NT2/D1 (cell line): Measurements from ENCODE around the gene ATF4.
A peak's percentile ranks its signal among the peaks of the same experiment; 100 is the strongest.
"Not testable (repeated sequence)": the region's sequence is repeated elsewhere in the genome, so short reads cannot be mapped to it uniquely, and the experiment has no call there.

Source experiments
- DNase-seq: peaks from one replicate; pipeline ENCODE4 v3.0.0-alpha.2; 2011; ENCODE audit warnings: low read depth, low spot score
- H3K27me3 ChIP-seq: 2 replicates; pipeline ENCODE4 v1.6.0; 2011; ENCODE audit warnings: mild to moderate bottlenecking; ENCODE audit not compliant: insufficient read length, insufficient read depth
- H3K36me3 ChIP-seq: 2 replicates; pipeline ENCODE4 v1.6.1; 2011; ENCODE audit warnings: mild to moderate bottlenecking, low read length, mixed read lengths; ENCODE audit not compliant: insufficient read depth, insufficient read length
- H3K4me1 ChIP-seq: 2 replicates; pipeline ENCODE4 v1.5.1; 2011; ENCODE audit not compliant: insufficient read depth, insufficient read length
- H3K4me3 ChIP-seq: 2 replicates; pipeline ENCODE4 v1.5.1; 2011; ENCODE audit warnings: low read depth; ENCODE audit not compliant: insufficient read length
- H3K9ac ChIP-seq: 2 replicates; pipeline ENCODE4 v1.6.0; 2011; ENCODE audit warnings: low read depth; ENCODE audit not compliant: insufficient read length
- H3K9me3 ChIP-seq: 2 replicates; pipeline ENCODE4 v1.5.1; 2011; ENCODE audit warnings: mild to moderate bottlenecking, low read length; ENCODE audit not compliant: insufficient read depth
- SUZ12 ChIP-seq: IDR thresholded peaks from 2 replicates; pipeline ENCODE4 v1.6.1; 2011; ENCODE audit not compliant: insufficient read length, insufficient read depth; ENCODE audit errors: extremely low read depth
- YY1 ChIP-seq: IDR thresholded peaks from 2 replicates; pipeline ENCODE4 v1.6.1; 2011; ENCODE audit not compliant: insufficient read length, insufficient read depth
- ZNF274 ChIP-seq: IDR thresholded peaks from 2 replicates; pipeline ENCODE4 v1.6.1; 2011; ENCODE audit warnings: mild to moderate bottlenecking, low read depth, low read length

Gene ATF4

GRCh38 chr22:39514373-39514973 lies 5.9 kb upstream of the ATF4 start:
- Histone ChIP-seq H3K9ac (no peak overlapping the region), H3K9me3 (no peaks in the 10 kb centered on the region), H3K4me1 (peaks cover 3% of the 10 kb centered on the region), H3K36me3 (peaks cover 77% of the 10 kb centered on the region), H3K4me3 (no peak overlapping the region), H3K27me3 (peaks cover 58% of the 10 kb centered on the region)
- no peak for TF ChIP-seq SUZ12
- no peak for TF ChIP-seq ZNF274
- no peak for TF ChIP-seq YY1
- no peak for DNase-seq

GRCh38 chr22:39515266-39516050 lies 4.9 kb upstream of the ATF4 start:
- H3K4me1 ChIP-seq, result peaks cover 3% of the 10 kb centered on the region
- H3K27me3 ChIP-seq, result peaks cover 54% of the 10 kb centered on the region
- TF ChIP-seq SUZ12 (no peak), ZNF274 (no peak), YY1 (no peak)
- H3K9ac ChIP-seq, result no peak overlapping the region
- DNase-seq, result no peak
- H3K9me3 ChIP-seq, result no peaks in the 10 kb centered on the region
- H3K36me3 ChIP-seq, result peaks cover 68% of the 10 kb centered on the region
- H3K4me3 ChIP-seq, result no peak overlapping the region

GRCh38 chr22:39517470-39517869 lies 2.9 kb upstream of the ATF4 start:
- Histone ChIP-seq H3K9me3 (no peaks in the 10 kb centered on the region), H3K27me3 (peaks cover 37% of the 10 kb centered on the region), H3K9ac (no peak overlapping the region), H3K4me1 (peaks cover 3% of the 10 kb centered on the region), H3K36me3 (peaks cover 69% of the 10 kb centered on the region), H3K4me3 (no peak overlapping the region)
- DNase-seq, result no peak
- no peak for TF ChIP-seq YY1
- no peak for TF ChIP-seq ZNF274
- no peak for TF ChIP-seq SUZ12

DNA sequence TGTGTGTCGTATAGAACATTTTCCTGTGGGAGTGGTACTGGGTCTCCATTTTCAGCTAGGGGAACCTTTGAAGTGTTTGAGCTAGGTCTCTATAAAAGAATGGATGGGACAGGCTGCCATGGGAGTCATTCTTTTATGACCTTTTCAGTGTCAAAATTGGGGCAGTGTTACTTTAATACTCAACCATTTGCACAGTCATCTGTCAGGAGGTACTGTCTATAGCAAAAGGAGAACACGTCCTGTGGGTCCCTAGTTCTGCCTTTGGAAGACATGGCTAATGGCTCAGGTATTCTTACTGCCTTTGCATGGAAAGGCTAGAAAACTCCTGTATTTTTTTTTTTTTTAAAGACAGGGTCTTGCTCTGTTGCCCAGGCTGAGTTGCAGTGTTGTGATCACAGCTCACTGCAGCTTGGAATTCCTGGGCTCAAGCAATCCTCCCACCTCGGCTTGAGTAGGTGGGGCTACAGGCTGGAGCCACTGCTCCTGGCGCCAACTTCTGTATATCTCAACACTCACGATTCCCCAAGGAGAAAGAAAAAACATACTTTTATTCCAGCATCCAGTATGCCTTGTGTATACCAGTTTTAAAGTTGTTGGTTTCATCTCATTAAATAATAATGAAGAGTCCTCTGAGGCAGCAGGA lies 2.1 kb upstream of the ATF4 start:
- H3K9ac ChIP-seq, result peak overlapping the region; percentile 95
- H3K36me3 ChIP-seq, result peaks cover 75% of the 10 kb centered on the region
- H3K4me3 ChIP-seq, result peak overlapping the region; percentile 75

GRCh38 chr22:39518996-39519680 lies 1.2 kb upstream of the ATF4 start:
- H3K9ac ChIP-seq, result peak overlapping the region; percentile 95
- H3K9me3 ChIP-seq, result no peaks in the 10 kb centered on the region
- H3K4me1 ChIP-seq, result peaks cover 7% of the 10 kb centered on the region
- peak overlapping the region; percentile 75 for H3K4me3 ChIP-seq
- no peak for DNase-seq
- peaks cover 26% of the 10 kb centered on the region for H3K27me3 ChIP-seq
- TF ChIP-seq YY1, result no peak
- TF ChIP-seq SUZ12, result no peak
- TF ChIP-seq ZNF274, result no peak
- peaks cover 70% of the 10 kb centered on the region for H3K36me3 ChIP-seq

More for the DNA sequence above, 2.1 kb upstream of the ATF4 start:
- Histone ChIP-seq H3K4me1 (peaks cover 7% of the 10 kb centered on the region), H3K9me3 (no peaks in the 10 kb centered on the region), H3K27me3 (peaks cover 34% of the 10 kb centered on the region)
- no peak for TF ChIP-seq SUZ12
- no peak for TF ChIP-seq YY1
- no peak for TF ChIP-seq ZNF274
- DNase-seq, result no peak

- Histone ChIP-seq H3K4me3 (peak overlapping the region; percentile 97), H3K4me1 (peaks cover 7% of the 10 kb centered on the region), H3K9me3 (no peaks in the 10 kb centered on the region), H3K9ac (peak overlapping the region; percentile 99), H3K36me3 (peaks cover 69% of the 10 kb centered on the region), H3K27me3 (peaks cover 24% of the 10 kb centered on the region)
- peak; percentile 94 for DNase-seq
- no peak for TF ChIP-seq SUZ12
- no peak for TF ChIP-seq ZNF274
- TF ChIP-seq YY1, result no peak
These were observed 609 bp upstream of the ATF4 start for GRCh38 chr22:39519681-39520225.

GRCh38 chr22:39521106-39521885 lies 934 bp downstream of the ATF4 start:
- Histone ChIP-seq H3K36me3 (peaks cover 58% of the 10 kb centered on the region), H3K4me3 (peak overlapping the region; percentile 97), H3K9ac (peak overlapping the region; percentile 99)
- H3K9me3 ChIP-seq, H3K4me1 ChIP-seq, H3K27me3 ChIP-seq, DNase-seq: not testable (repeated sequence)

- not testable (repeated sequence) for H3K27me3 ChIP-seq, H3K9me3 ChIP-seq, DNase-seq, H3K4me1 ChIP-seq
- Histone ChIP-seq H3K4me3 (peak overlapping the region; percentile 97), H3K9ac (peak overlapping the region; percentile 99), H3K36me3 (peaks cover 50% of the 10 kb centered on the region)
These were observed 1.7 kb downstream of the ATF4 start for GRCh38 chr22:39522091-39522490.
